H1 (cell line): ENCODE data around the gene PHACTR1. TPM values are rescaled to one million over a fixed set of nuclear protein-coding genes. Genes with fewer than 3 reads are reported as not detected.

Experiments used
- CTCF ChIA-PET: fragments of 300-600 bp; sonication (Branson Sonifier 250); formaldehyde crosslinking; loops from one replicate; lab custom pipeline; 2021; ENCODE audit not compliant: partially characterized antibody; lab: Charles Lee
- POLR2A ChIA-PET: fragments of 300-600 bp; sonication (Branson Sonifier 250); formaldehyde crosslinking; loops from one replicate; lab custom pipeline; 2021; ENCODE audit warnings: inconsistent platforms; ENCODE audit not compliant: partially characterized antibody; lab: Charles Lee
- DNase-seq, 2 experiments: peaks; one replicate each; pipeline versions ENCODE4 v3.0.0 to v3.0.0-alpha.2; 2010 to 2022; ENCODE audit warnings: low spot score in 2 of 2, low read depth in 1 of 2, mixed read lengths in 1 of 2
- FAIRE-seq: peaks from 2 replicates; lab custom pipeline; 2011; peaks lifted over from hg19 to GRCh38; lab: Jason Lieb, UNC
- H2AFZ ChIP-seq: 2 replicates; pipeline ENCODE4 v1.8.1; 2012; ENCODE audit warnings: low read length, inconsistent platforms
- H2AK5ac ChIP-seq: 2 replicates; pipeline ENCODE4 v1.6.1; 2013; ENCODE audit warnings: low read depth, low read length
- H2BK120ac ChIP-seq: replicated peaks from 2 replicates; pipeline ENCODE3; 2013; ENCODE audit warnings: low read depth, low read length, inconsistent platforms
- H2BK12ac ChIP-seq: 2 replicates; pipeline ENCODE4 v1.6.1; 2013; ENCODE audit warnings: low read depth, low read length
- H2BK15ac ChIP-seq: 2 replicates; pipeline ENCODE4 v1.6.1; 2013; ENCODE audit warnings: low read length
- H2BK20ac ChIP-seq: 2 replicates; pipeline ENCODE4 v1.6.1; 2013; ENCODE audit warnings: low read length
- H2BK5ac ChIP-seq: 2 replicates; pipeline ENCODE4 v1.6.1; 2013; ENCODE audit warnings: low read depth, low read length
- H3K14ac ChIP-seq: 2 replicates; pipeline ENCODE4 v1.6.1; 2013; ENCODE audit warnings: inconsistent platforms; ENCODE audit not compliant: insufficient read length
- H3K18ac ChIP-seq: 2 replicates; pipeline ENCODE4 v1.6.1; 2013; ENCODE audit warnings: low read length; ENCODE audit errors: extremely low read depth
- H3K23ac ChIP-seq: 2 replicates; pipeline ENCODE4 v1.6.1; 2013; ENCODE audit warnings: inconsistent platforms; ENCODE audit not compliant: insufficient read length
- H3K23me2 ChIP-seq: 2 replicates; pipeline ENCODE4 v1.6.1; 2013; ENCODE audit warnings: low read depth, low read length
- H3K27ac ChIP-seq: 2 replicates; pipeline ENCODE4 v1.6.1; 2011; ENCODE audit warnings: low read depth, low read length, inconsistent platforms
- H3K27me3 ChIP-seq, 4 experiments: replicated peaks in 1 of 4; 1 replicate in 1 of 4; 2 replicates in 3 of 4; pipeline versions ENCODE4 v1.6.1 to v1.8.1; 2011 to 2013; ENCODE audit warnings: low read length in 3 of 4, mild to moderate bottlenecking in 3 of 4, inconsistent platforms in 2 of 4, mixed read lengths in 2 of 4, moderate library complexity in 1 of 4; ENCODE audit not compliant: control insufficient read depth in 3 of 4, insufficient read depth in 3 of 4; ENCODE audit errors: extremely low read depth in 1 of 4
- H3K36me3 ChIP-seq, 4 experiments: 2 replicates each; pipeline versions ENCODE4 v1.6.1 to v1.8.1; 2011 to 2013; ENCODE audit warnings: mild to moderate bottlenecking in 4 of 4, low read length in 3 of 4, moderate library complexity in 2 of 4, control low read depth in 1 of 4, inconsistent platforms in 1 of 4; ENCODE audit not compliant: insufficient read depth in 4 of 4, control insufficient read depth in 2 of 4
- H3K4ac ChIP-seq: replicated peaks from 2 replicates; pipeline ENCODE3; 2013; ENCODE audit warnings: low read length, low read depth, mixed read lengths, inconsistent platforms; ENCODE audit not compliant: insufficient read length
- H3K4me1 ChIP-seq, 4 experiments: replicated peaks in 1 of 4; 1 replicate in 1 of 4; 2 replicates in 3 of 4; pipeline versions ENCODE4 v1.6.1 to v1.8.1; 2011 to 2013; ENCODE audit warnings: low read length in 3 of 4, inconsistent platforms in 2 of 4, mixed read lengths in 1 of 4; ENCODE audit not compliant: insufficient read depth in 4 of 4, control insufficient read depth in 3 of 4
- H3K4me2 ChIP-seq, 2 experiments: 2 replicates each; pipeline versions ENCODE4 v1.6.1 to v1.8.1; 2011 to 2013; ENCODE audit warnings: low read depth in 2 of 2, low read length in 2 of 2, control low read depth in 1 of 2, inconsistent platforms in 1 of 2, mild to moderate bottlenecking in 1 of 2; ENCODE audit not compliant: insufficient read depth in 1 of 2
- H3K4me3 ChIP-seq, 4 experiments: fragments of 200-600, 300-600 bp in 1 of 4; sonication (generic), shearing (Covaris generic), sonication (Bioruptor Twin) in 1 of 4; 2 replicates each; pipeline versions ENCODE4 v1.5.1 to v1.8.1; 2011 to 2016; ENCODE audit warnings: low read length in 4 of 4, low read depth in 3 of 4, control low read depth in 2 of 4, inconsistent platforms in 2 of 4, mild to moderate bottlenecking in 2 of 4, mixed read lengths in 1 of 4, moderate library complexity in 1 of 4; ENCODE audit not compliant: insufficient read depth in 2 of 4; ENCODE audit errors: extremely low read depth in 1 of 4
- H3K56ac ChIP-seq: replicated peaks from 2 replicates; pipeline ENCODE3; 2013; ENCODE audit warnings: low read depth, mild to moderate bottlenecking, mixed read lengths, low read length, inconsistent platforms; ENCODE audit not compliant: insufficient read length
- H3K79me1 ChIP-seq: 2 replicates; pipeline ENCODE4 v1.6.1; 2013; ENCODE audit warnings: low read depth, low read length, control low read depth
- H3K79me2 ChIP-seq, 2 experiments: 2 replicates each; pipeline versions ENCODE4 v1.6.1 to v1.8.1; 2012 to 2013; ENCODE audit warnings: low read length in 2 of 2, mild to moderate bottlenecking in 2 of 2, inconsistent platforms in 1 of 2; ENCODE audit not compliant: insufficient read depth in 2 of 2, control insufficient read depth in 1 of 2
- H3K9ac ChIP-seq, 4 experiments: replicated peaks in 1 of 4; 1 replicate in 1 of 4; 2 replicates in 3 of 4; pipeline versions ENCODE4 v1.6.1 to v1.8.1; 2011 to 2013; ENCODE audit warnings: low read depth in 3 of 4, low read length in 3 of 4, control low read depth in 2 of 4, mild to moderate bottlenecking in 2 of 4, moderate library complexity in 2 of 4, inconsistent platforms in 1 of 4; ENCODE audit errors: extremely low read depth in 1 of 4
- H3K9me3 ChIP-seq, 2 experiments: 2 replicates each; pipeline versions ENCODE4 v1.6.1 to v1.8.1; 2012 to 2013; ENCODE audit warnings: mild to moderate bottlenecking in 2 of 2, moderate library complexity in 2 of 2, control low read depth in 1 of 2, inconsistent platforms in 1 of 2, low read depth in 1 of 2, low read length in 1 of 2, mixed read lengths in 1 of 2; ENCODE audit not compliant: insufficient read depth in 2 of 2
- H4K20me1 ChIP-seq, 2 experiments: replicated peaks in 1 of 2; 2 replicates each; pipeline versions ENCODE3 to v1.8.1; 2011 to 2013; ENCODE audit warnings: inconsistent platforms in 2 of 2, low read length in 2 of 2, mild to moderate bottlenecking in 1 of 2; ENCODE audit not compliant: insufficient read depth in 2 of 2, control insufficient read depth in 1 of 2
- H4K5ac ChIP-seq: 2 replicates; pipeline ENCODE4 v1.6.1; 2013; ENCODE audit warnings: low read length, low read depth, mixed read lengths, inconsistent platforms; ENCODE audit not compliant: insufficient read length
- H4K8ac ChIP-seq: 2 replicates; pipeline ENCODE4 v1.8.0; 2013; ENCODE audit warnings: mild to moderate bottlenecking, moderate library complexity, low read length, inconsistent platforms; ENCODE audit not compliant: insufficient read depth; ENCODE audit errors: extremely low read depth
- H4K91ac ChIP-seq: replicated peaks from 2 replicates; pipeline ENCODE3; 2013; ENCODE audit warnings: low read length, mixed read lengths, inconsistent platforms; ENCODE audit not compliant: insufficient read length
- BRCA1 ChIP-seq: IDR thresholded peaks from 2 replicates; pipeline ENCODE4 v1.6.1; 2012; ENCODE audit warnings: low read depth, low read length, improper control_type of control experiment
- CBX5 ChIP-seq: fragments of 300-800, 300-1000 bp; sonication (generic); IDR thresholded peaks from 2 replicates; pipeline ENCODE4 v1.7.1; 2016; ENCODE audit warnings: antibody characterized with exemption, low read length, low read depth
- FOSL1 ChIP-seq: IDR thresholded peaks from 2 replicates; pipeline ENCODE4 v1.6.1; 2011; ENCODE audit warnings: mild to moderate bottlenecking, low read depth, low read length, moderate library complexity; ENCODE audit not compliant: insufficient read depth
- GABPA ChIP-seq: IDR thresholded peaks from 2 replicates; pipeline ENCODE4 v1.6.1; 2011; ENCODE audit warnings: mild to moderate bottlenecking, low read length, moderate library complexity, borderline replicate concordance; ENCODE audit not compliant: insufficient read depth
- GTF2F1 ChIP-seq: IDR thresholded peaks from 2 replicates; pipeline ENCODE4 v1.6.1; 2012; ENCODE audit warnings: low read depth, low read length, improper control_type of control experiment, borderline replicate concordance
- HDAC2 ChIP-seq, 2 experiments: fragments of 300-600 bp in 1 of 2; sonication (generic) in 1 of 2; IDR thresholded peaks; 2 replicates each; pipeline ENCODE4 v1.6.1; 2011 to 2012; ENCODE audit warnings: low read depth in 2 of 2, low read length in 2 of 2, mild to moderate bottlenecking in 2 of 2, moderate library complexity in 2 of 2, borderline replicate concordance in 1 of 2, inconsistent platforms in 1 of 2
- HDAC6 ChIP-seq: IDR thresholded peaks from one replicate; pipeline ENCODE4 v1.7.1; 2012; ENCODE audit warnings: low read depth, mild to moderate bottlenecking, inconsistent platforms, low read length, moderate library complexity
- KDM1A ChIP-seq: fragments of 200-600, 300-600 bp; sonication (generic); IDR thresholded peaks from 2 replicates; pipeline ENCODE4 v1.7.1; 2016; ENCODE audit warnings: mild to moderate bottlenecking, low read length, borderline replicate concordance
- POLR2AphosphoS5 ChIP-seq: IDR thresholded peaks from 2 replicates; pipeline ENCODE4 v1.6.1; 2011; ENCODE audit warnings: low read depth, low read length
- RAD21 ChIP-seq, 2 experiments: IDR thresholded peaks in 1 of 2; conservative IDR thresholded peaks in 1 of 2; 2 replicates each; pipeline ENCODE4 v1.6.1; 2011; ENCODE audit warnings: low read depth in 2 of 2, low read length in 2 of 2, improper control_type of control experiment in 1 of 2, inconsistent platforms in 1 of 2, mild to moderate bottlenecking in 1 of 2, moderate library complexity in 1 of 2
- TAF1 ChIP-seq: IDR thresholded peaks from 2 replicates; pipeline ENCODE4 v1.6.1; 2011; ENCODE audit warnings: mild to moderate bottlenecking, low read depth, low read length
- YY1 ChIP-seq: IDR thresholded peaks from 2 replicates; pipeline ENCODE4 v1.6.1; 2011; ENCODE audit warnings: low read depth, mild to moderate bottlenecking, low read length
- WGBS, 2 experiments: shearing (Covaris generic) in 1 of 2; methylation state at CpG; one replicate each; pipeline versions ENCODE4 v1.1.6 to v1.1.7; 2013 to 2015; ENCODE audit warnings: low lambda C conversion rate in 2 of 2, mixed read lengths in 2 of 2, inconsistent platforms in 1 of 2, low coverage in 1 of 2, missing lambda C conversion rate in 1 of 2; ENCODE audit not compliant: insufficient replicate concordance in 2 of 2, insufficient coverage in 1 of 2, insufficient read length in 1 of 2; ENCODE audit errors: extremely low coverage in 1 of 2, missing lambda C conversion rate in 1 of 2; 5-methylcytosine and 5-hydroxymethylcytosine counted together
- polyA plus RNA-seq, 7 experiments: library from polyadenylated mRNA; depleted of rRNA in 3 of 7; stranded (reverse) in 5 of 7; unstranded in 2 of 7; fragments of >200 nt in 5 of 7; fragments of 200-250 nt in 2 of 7; gene quantifications; 1 replicate in 5 of 7; 2 replicates in 1 of 7; 4 replicates in 1 of 7; pipeline versions ENCODE4 v1.2.1 to v1.2.3, GENCODE V29; 2011 to 2013; ENCODE audit warnings: missing spikeins in 2 of 7, mixed read lengths in 2 of 7
- total RNA-seq: library from RNA; stranded (reverse); fragmentation: NEBNext Ultra II Directional; extraction: Animal tissue kit (Norgen Biotek cat#: 25700); gene quantifications from 2 replicates; pipeline ENCODE4 v1.2.1, GENCODE V29; 2021
- TF ChIP-seq, protein P1 (sequence below): IDR thresholded peaks from 2 replicates; pipeline ENCODE4 v1.6.1; 2012; ENCODE audit warnings: inconsistent platforms

Gene PHACTR1
- total and polyA plus RNA-seq, 2 of the 8 experiments (the other 6 are each of a cell fraction or from before 2014, with no cell fraction given) = 3.9 to 17.1 TPM

GRCh38 chr6:13068586-13069210 is 352.1 kb downstream of the PHACTR1 start:
- ChIA-PET CTCF (interaction anchor here (1.1 kb wide), 1 partner anchor 45 kb away, joined by 3 read pairs; no protein-coding TSS in a partner anchor), POLR2A (interaction anchor here (1.3 kb wide), 1 partner anchor 10 kb away, joined by 3 read pairs; no protein-coding TSS in a partner anchor)
- no peak overlapping the region for H2BK20ac ChIP-seq
- H3K4me2 ChIP-seq = no peak overlapping the region
- H3K4me3 ChIP-seq = no peak overlapping the region
- H3K23ac ChIP-seq = no peak overlapping the region
- no peak overlapping the region for H3K9ac ChIP-seq
- H2AK5ac ChIP-seq = no peak overlapping the region
- no peak overlapping the region for H3K14ac ChIP-seq
- no peak overlapping the region for H4K91ac ChIP-seq
- no peaks in the 10 kb centered on the region for H3K4me1 ChIP-seq
- H4K8ac ChIP-seq = no peak overlapping the region
- no peaks in the 10 kb centered on the region for H3K9me3 ChIP-seq
- WGBS, 2 experiments = 93% methylated on average over 12 of the region's 12 CpGs; no CpG with 5 or more reads in 1 of the 2 experiments
- no peak overlapping the region for H2BK15ac ChIP-seq
- no peak overlapping the region for H3K4ac ChIP-seq
- H4K20me1 ChIP-seq = no peaks in the 10 kb centered on the region
- H3K36me3 ChIP-seq = no peaks in the 10 kb centered on the region
- no peak overlapping the region for H2AFZ ChIP-seq
- H3K79me2 ChIP-seq = no peaks in the 10 kb centered on the region
- H3K27ac ChIP-seq = no peak overlapping the region
- H3K18ac ChIP-seq = no peak overlapping the region
- no peak overlapping the region for H2BK120ac ChIP-seq
- TF ChIP-seq, protein P1, sequence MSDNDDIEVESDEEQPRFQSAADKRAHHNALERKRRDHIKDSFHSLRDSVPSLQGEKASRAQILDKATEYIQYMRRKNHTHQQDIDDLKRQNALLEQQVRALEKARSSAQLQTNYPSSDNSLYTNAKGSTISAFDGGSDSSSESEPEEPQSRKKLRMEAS = no peak
- TF ChIP-seq POLR2AphosphoS5 (no peak), GABPA (no peak), BRCA1 (no peak), RAD21 (IDR thresholded peaks at IDR 0.05 in 1 of 2, conservative IDR thresholded peaks at IDR 0.05 in 1 of 2; ENCODE audit: low read depth in 2 of 2, low read length in 2 of 2) (no peak), GTF2F1 (no peak), HDAC6 (no peak), CBX5 (no peak), TAF1 (no peak), HDAC2 (IDR thresholded peaks at IDR 0.05; ENCODE audit: borderline replicate concordance in 1 of 2, low read depth in 2 of 2, low read length in 2 of 2) (no peak), FOSL1 (no peak), KDM1A (no peak), YY1 (no peak)
- DNase-seq (no peak), FAIRE-seq (no peak)
- H3K27me3 ChIP-seq = no peaks in the 10 kb centered on the region
- no peaks in the 10 kb centered on the region for H3K23me2 ChIP-seq
- H3K79me1 ChIP-seq = no peaks in the 10 kb centered on the region
- H3K56ac ChIP-seq = no peak overlapping the region
- no peak overlapping the region for H2BK5ac ChIP-seq
- no peak overlapping the region for H2BK12ac ChIP-seq
- H4K5ac ChIP-seq = no peak overlapping the region
